Stimulated activated CD4-positive, alpha-beta T cell treated with anti-CD3 and anti-CD28 coated beads, Interleukin-4, amount 100 ng/mL, for 48 hours (primary cell): Measurements from ENCODE around the gene NMD3.

Experiments used
- DNase-seq, 2 donors: peaks; one replicate each; pipeline ENCODE4 v3.0.0-alpha.2; 2020; ENCODE audit warnings: low read depth in 2 of 2

Gene NMD3

GRCh38 chr3:161284989-161285388 lies 63.9 kb downstream of the NMD3 start:
- DNase-seq = no peak

GRCh38 chr3:161289174-161289573 lies 68.1 kb downstream of the NMD3 start:
- DNase-seq = no peak

- no peak for DNase-seq
These were observed 70.2 kb downstream of the NMD3 start for GRCh38 chr3:161291191-161291901.

GRCh38 chr3:161293381-161293780 lies 72.3 kb downstream of the NMD3 start:
- no peak for DNase-seq

GRCh38 chr3:161295325-161295724 lies 74.2 kb downstream of the NMD3 start:
- no peak for DNase-seq

GRCh38 chr3:161296814-161297213 lies 75.7 kb downstream of the NMD3 start:
- no peak for DNase-seq
